Skeletal muscle satellite cell (primary cell): ENCODE results near the gene GOSR2.
"Not testable (repeated sequence)": the region's sequence is repeated elsewhere in the genome, so short reads cannot be mapped to it uniquely, and the experiment has no call there.

ENCODE experiments used
- H3K27me3 ChIP-seq: 2 replicates; pipeline ENCODE4 v1.7.0; 2013; ENCODE audit warnings: low read length; ENCODE audit not compliant: control insufficient read depth, insufficient read depth
- H3K36me3 ChIP-seq: 2 replicates; pipeline ENCODE4 v1.7.0; 2013; ENCODE audit warnings: mild to moderate bottlenecking, control low read depth, low read length; ENCODE audit not compliant: insufficient read depth
- H3K4me1 ChIP-seq: 2 replicates; pipeline ENCODE4 v1.7.0; 2013; ENCODE audit warnings: low read length; ENCODE audit not compliant: control insufficient read depth, insufficient read depth
- H3K4me2 ChIP-seq: 2 replicates; pipeline ENCODE4 v1.7.0; 2013; ENCODE audit warnings: mild to moderate bottlenecking, low read length
- H3K4me3 ChIP-seq: 2 replicates; pipeline ENCODE4 v1.7.0; 2013; ENCODE audit warnings: low read length
- H3K9ac ChIP-seq: 2 replicates; pipeline ENCODE4 v1.7.0; 2013; ENCODE audit warnings: mild to moderate bottlenecking, low read depth, low read length, moderate library complexity
- H3K9me3 ChIP-seq: replicated peaks from 2 replicates; pipeline ENCODE4 v1.7.0; 2013; ENCODE audit warnings: mild to moderate bottlenecking, control low read depth, low read length

The GOSR2 gene

DNA sequence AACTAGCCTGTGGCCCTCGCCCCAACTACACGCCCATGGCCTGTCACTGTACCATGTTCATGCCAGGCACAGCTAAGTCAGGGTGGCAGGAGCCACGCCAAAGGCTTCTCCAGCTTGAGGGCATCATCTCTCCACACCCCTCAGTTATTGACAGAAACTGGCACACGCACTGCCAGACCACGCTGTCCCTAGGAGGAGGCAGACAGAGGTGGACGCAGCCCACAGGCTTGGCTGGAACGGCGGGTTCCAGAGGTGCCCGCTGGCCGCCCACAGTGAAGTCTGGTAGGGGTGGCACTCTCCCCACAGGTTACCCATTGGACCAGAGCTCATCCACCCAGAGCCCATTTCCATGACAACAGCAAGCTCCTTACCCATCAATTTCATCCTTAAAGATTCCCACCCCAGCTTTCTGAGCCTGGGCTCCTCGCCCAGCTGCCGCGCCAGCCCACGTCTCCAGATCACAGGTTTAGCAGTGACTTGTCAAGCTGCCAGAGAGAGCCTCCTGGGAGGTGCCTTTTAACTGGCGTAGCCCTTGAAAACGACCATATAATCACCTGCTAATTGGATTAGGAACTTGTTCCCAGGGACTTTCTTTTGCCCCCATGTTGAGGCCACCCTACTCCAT, 28.1 kb downstream of the GOSR2 start:
- H3K4me2 ChIP-seq: no peak overlapping the region
- H3K27me3 ChIP-seq: peaks cover 61% of the 10 kb centered on the region
- H3K9ac ChIP-seq: no peak overlapping the region
- no peaks in the 10 kb centered on the region for H3K9me3 ChIP-seq
- H3K4me3 ChIP-seq: no peak overlapping the region
- H3K4me1 ChIP-seq: no peaks in the 10 kb centered on the region
- no peaks in the 10 kb centered on the region for H3K36me3 ChIP-seq

DNA sequence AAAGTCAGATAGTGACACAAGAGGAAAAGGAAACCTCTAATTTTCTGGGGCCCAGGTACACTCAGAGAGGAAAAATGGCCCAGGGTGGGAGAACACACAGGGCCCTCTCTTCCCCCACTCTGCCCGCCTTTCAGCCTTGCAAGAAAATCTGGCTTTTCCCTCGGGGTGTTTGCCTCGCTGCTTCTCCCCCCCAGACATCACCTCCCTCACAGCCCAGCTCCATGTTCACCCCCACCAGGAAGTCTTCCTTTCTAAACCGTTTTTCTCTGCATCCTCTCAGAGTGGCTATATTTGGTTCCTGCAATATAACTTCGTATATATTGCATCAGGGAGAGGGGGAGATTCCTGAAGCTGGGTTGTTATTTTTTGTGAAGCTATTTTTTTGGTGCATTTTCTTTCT, 28.7 kb downstream of the GOSR2 start:
- Histone ChIP-seq H3K4me3 (no peak overlapping the region), H3K4me2 (no peak overlapping the region), H3K36me3 (no peaks in the 10 kb centered on the region), H3K9ac (no peak overlapping the region), H3K9me3 (no peaks in the 10 kb centered on the region), H3K4me1 (no peaks in the 10 kb centered on the region), H3K27me3 (peaks cover 61% of the 10 kb centered on the region)

DNA sequence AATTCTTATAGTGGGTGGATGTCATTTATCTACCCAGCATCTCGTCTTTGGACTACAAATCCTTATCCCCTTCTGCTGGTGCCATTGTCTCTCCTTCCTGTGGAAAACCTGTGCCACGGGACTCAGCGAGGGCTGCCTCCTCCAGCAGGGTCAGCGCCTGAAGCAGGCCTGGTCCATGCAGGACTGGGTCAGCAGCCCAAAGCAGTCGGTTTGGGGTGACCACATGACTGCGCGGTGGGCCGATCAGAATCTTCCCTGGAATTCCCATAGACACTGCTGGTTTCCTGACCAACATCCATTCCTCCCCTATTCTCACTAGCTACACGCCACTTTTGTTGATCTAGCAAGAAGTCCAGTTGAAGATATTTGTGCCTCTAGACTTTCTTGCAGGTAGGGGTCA, 29.2 kb downstream of the GOSR2 start:
- H3K27me3 ChIP-seq: peaks cover 58% of the 10 kb centered on the region
- no peaks in the 10 kb centered on the region for H3K36me3 ChIP-seq
- H3K4me2 ChIP-seq: no peak overlapping the region
- H3K4me3 ChIP-seq: no peak overlapping the region
- no peaks in the 10 kb centered on the region for H3K9me3 ChIP-seq
- no peaks in the 10 kb centered on the region for H3K4me1 ChIP-seq
- H3K9ac ChIP-seq: no peak overlapping the region

DNA sequence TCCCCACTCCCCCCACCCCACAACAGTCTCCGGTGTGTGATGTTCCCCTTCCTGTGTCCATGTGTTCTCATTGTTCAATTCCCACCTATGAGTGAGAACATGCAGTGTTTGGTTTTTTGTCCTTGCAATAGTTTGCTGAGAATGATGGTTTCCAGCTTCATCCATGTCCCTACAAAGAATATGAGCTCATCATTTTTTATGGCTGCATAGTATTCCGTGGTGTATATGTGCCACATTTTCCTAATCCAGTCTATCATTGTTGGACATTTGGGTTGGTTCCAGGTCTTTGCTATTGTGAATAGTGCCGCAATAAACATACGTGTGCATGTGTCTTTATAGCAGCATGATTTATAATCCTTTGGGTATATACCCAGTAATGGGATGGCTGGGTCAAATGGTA, 30.2 kb downstream of the GOSR2 start:
- not testable (repeated sequence) for H3K9ac ChIP-seq, H3K36me3 ChIP-seq, H3K4me3 ChIP-seq, H3K4me1 ChIP-seq, H3K4me2 ChIP-seq, H3K9me3 ChIP-seq
- H3K27me3 ChIP-seq: peaks cover 60% of the 10 kb centered on the region

DNA sequence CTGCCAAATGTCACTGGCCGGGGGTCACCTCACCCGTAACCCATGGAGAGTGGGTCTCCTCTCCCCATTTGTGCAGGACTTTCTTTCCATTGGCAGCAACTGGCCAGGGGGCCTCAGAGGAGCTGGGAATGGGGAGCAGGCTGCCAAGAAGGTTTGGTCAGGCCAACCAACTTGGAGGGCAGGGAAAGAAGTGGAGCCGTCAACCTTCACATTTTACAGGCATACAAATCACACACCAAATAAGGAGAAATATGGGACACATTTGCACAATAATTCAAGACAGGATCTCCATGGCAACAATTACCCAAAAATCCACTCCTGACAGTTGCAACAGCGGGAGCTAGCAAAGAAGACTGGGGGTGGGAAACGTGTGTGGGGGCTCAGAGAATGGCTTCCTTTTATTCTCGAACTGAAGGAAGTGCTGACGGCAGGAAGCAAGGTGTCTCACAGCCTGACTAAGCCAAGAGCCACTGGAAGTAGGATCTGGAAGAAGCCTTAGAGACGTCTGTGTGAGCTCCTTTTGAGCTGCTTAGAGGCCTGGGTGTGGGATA, 35.2 kb downstream of the GOSR2 start:
- no peak overlapping the region for H3K9ac ChIP-seq
- no peaks in the 10 kb centered on the region for H3K9me3 ChIP-seq
- no peaks in the 10 kb centered on the region for H3K36me3 ChIP-seq
- peaks cover 5% of the 10 kb centered on the region for H3K4me1 ChIP-seq
- H3K4me2 ChIP-seq: no peak overlapping the region
- peaks cover 46% of the 10 kb centered on the region for H3K27me3 ChIP-seq
- no peak overlapping the region for H3K4me3 ChIP-seq

DNA sequence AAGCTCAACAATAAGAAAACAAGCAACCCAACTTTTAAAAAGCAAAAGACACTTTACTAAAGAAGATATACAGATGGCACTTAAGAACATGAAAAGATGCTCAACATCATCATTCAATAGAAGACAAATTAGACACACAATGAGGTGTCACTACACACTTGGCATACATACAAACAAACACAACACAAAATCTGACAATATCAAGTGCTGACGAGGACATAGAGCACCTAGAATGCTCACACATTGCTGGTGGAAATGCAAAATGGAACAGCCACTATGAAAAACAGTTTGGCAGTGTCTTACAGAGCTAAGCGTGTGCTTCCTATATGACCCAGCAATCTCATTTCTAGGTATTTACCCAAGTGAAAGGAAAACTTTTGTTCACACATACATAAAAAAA, 37.2 kb downstream of the GOSR2 start:
- peaks cover 5% of the 10 kb centered on the region for H3K4me1 ChIP-seq
- no peak overlapping the region for H3K4me3 ChIP-seq
- H3K4me2 ChIP-seq: no peak overlapping the region
- peaks cover 49% of the 10 kb centered on the region for H3K27me3 ChIP-seq
- no peak overlapping the region for H3K9ac ChIP-seq
- no peaks in the 10 kb centered on the region for H3K36me3 ChIP-seq
- no peaks in the 10 kb centered on the region for H3K9me3 ChIP-seq

DNA sequence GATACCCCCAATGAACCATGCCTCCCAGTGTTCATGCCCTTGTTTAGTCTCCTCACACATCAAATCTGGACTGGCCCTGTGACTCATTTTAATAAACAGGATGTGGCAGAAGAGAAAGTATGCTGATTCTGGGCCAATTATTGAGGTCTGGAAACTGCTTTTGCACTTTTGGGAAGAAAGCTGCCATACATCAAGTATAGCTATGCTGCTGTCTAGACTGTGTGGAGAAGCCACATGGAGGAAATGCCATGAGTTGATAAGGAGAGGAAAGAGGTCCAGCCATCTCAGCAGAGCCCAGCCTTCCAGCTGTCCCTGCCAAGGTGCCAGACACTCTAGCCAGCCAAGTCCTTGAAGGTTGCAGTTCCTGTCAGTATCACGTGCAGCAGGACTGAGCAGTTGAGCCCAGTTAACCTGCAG, 39.4 kb downstream of the GOSR2 start:
- Histone ChIP-seq H3K4me3 (no peak overlapping the region), H3K9ac (no peak overlapping the region), H3K27me3 (peaks cover 51% of the 10 kb centered on the region), H3K36me3 (no peaks in the 10 kb centered on the region), H3K4me1 (peaks cover 5% of the 10 kb centered on the region), H3K9me3 (no peaks in the 10 kb centered on the region), H3K4me2 (no peak overlapping the region)

DNA sequence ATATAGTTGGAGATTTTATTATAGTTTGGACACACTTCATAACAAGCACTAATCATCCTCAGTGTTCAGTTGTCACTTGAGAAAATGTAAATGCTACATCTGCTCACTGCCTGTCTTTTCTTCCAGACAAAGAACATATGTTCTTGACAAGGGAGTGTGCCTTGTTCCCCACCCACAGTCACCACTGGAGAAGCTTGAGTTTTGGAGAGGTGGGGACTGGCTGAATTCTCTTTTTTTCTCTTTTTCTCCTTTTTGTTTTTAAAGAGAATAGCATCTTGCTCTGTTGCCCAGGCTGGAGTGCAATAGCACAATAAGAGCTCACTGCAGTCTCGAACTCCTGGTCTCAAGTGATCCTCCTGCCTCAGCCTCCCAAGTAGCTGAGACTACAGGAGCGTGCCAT, 40.6 kb downstream of the GOSR2 start:
- no peaks in the 10 kb centered on the region for H3K9me3 ChIP-seq
- H3K4me2 ChIP-seq: no peak overlapping the region
- H3K4me1 ChIP-seq: peaks cover 5% of the 10 kb centered on the region
- no peaks in the 10 kb centered on the region for H3K36me3 ChIP-seq
- no peak overlapping the region for H3K9ac ChIP-seq
- H3K4me3 ChIP-seq: no peak overlapping the region
- peaks cover 52% of the 10 kb centered on the region for H3K27me3 ChIP-seq

DNA sequence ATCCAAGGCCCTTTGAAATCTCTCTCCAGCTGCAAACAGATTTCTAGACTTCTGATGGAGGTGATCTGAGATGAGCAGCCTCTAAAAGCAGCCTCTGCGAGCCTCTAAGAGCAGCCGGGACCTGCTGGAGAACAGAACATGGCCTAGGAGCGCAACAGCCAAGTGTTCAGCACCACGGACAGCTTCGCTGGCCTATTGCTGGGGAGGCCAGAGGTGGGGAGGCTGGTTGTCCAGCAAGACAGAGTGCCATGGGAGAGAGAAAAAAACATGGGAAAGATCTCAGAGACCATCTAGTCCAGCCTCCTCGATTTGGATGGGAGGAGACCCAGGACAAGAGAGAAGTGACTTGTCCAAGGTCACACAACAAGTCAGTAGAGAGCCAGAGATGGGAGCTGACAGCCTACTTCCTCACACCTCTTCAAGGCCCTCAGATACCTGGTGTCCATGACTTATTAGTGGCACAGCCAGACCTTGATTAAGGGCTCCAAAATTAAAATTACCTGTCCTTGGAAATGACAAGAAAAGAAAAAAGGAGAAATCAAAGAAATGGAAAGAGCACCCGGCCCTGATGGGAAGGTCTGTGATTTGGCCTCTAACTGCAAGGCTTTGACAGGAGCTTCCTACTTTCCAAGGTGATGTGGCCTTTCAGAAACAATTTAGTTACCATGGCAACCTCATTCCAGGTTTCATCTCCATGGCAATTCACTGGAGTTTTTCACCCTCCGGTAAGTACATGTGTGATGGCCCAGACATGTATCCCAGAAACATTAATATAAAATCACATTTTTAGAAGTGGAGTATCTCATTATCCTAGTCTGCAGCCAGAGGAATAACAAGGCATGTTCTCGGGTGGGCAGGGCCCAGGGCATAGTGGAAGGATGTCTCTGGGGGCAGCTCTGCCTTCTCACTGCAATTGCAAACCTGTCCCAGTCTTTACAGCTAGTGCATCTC, 41.6 kb downstream of the GOSR2 start:
- Histone ChIP-seq H3K4me1 (peaks cover 5% of the 10 kb centered on the region), H3K9me3 (no peaks in the 10 kb centered on the region), H3K36me3 (no peaks in the 10 kb centered on the region), H3K4me2 (no peak overlapping the region), H3K4me3 (no peak overlapping the region), H3K9ac (no peak overlapping the region), H3K27me3 (peaks cover 52% of the 10 kb centered on the region)

DNA sequence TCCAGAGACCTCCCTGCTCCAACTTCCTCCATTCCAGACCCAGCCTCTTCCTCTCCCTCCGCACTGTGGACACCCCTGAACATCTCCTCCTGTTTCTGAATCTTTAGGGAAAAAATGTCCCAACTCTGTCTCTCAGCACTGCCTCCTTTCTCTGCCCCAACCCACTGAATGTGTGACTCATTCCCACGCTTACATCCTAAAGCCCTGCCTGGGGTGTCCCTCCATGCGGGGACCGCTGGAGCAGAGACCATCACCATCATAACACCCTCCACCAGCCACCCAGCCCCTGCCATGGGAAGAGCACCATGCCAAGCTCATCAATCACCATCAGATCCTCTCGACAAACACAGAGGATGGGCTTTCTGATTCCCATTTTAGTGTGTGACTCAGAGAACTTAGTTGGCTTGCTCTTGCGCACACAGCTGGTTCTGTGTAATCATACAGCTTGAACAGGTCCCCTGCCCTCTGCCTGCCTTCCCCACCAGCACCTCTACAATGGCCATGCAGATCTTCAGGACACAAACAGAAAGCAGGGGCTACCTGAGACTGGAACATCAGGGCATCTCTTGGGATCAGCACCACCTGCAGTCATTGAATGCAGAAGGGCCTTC, 45.4 kb downstream of the GOSR2 start:
- Histone ChIP-seq H3K9ac (no peak overlapping the region), H3K4me3 (no peak overlapping the region), H3K4me1 (no peaks in the 10 kb centered on the region), H3K4me2 (no peak overlapping the region), H3K27me3 (peaks cover 64% of the 10 kb centered on the region), H3K9me3 (no peaks in the 10 kb centered on the region), H3K36me3 (no peaks in the 10 kb centered on the region)

DNA sequence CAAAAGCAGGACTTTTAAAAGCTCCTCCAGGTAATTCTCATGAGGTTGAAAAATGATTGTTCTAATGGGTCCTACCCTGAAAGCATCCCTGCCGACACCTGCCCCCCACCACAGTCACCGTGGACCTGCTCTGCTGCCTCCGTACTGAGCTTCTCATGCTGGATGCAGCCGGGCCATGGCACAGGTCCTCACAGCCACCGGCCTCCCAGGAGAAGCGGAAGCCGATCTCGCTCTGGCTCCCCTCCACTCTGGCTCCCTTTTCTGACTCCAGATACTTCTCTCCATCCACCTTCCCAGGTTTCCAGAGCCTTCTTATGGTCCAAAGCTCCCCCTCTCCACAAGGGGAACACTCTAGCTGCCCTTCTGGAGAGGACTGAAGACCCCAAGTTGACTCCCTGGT, 45.9 kb downstream of the GOSR2 start:
- Histone ChIP-seq H3K4me1 (no peaks in the 10 kb centered on the region), H3K36me3 (no peaks in the 10 kb centered on the region)

More for the DNA sequence above, 45.9 kb downstream of the GOSR2 start:
- H3K4me3 ChIP-seq: no peak overlapping the region
- no peaks in the 10 kb centered on the region for H3K9me3 ChIP-seq
- H3K9ac ChIP-seq: no peak overlapping the region
- no peak overlapping the region for H3K4me2 ChIP-seq
- peaks cover 69% of the 10 kb centered on the region for H3K27me3 ChIP-seq
